Sigmoid colon (tissue), 7 donors: Measurements from ENCODE around the gene AS3MT. TPM values are rescaled to one million over a fixed set of nuclear protein-coding genes. Genes with fewer than 3 reads are reported as not detected.
"Not testable (repeated sequence)": the region's sequence is repeated elsewhere in the genome, so short reads cannot be mapped to it uniquely, and the experiment has no call there.

Source experiments
- DNase-seq: peaks from one replicate; pipeline ENCODE4 v3.0.0-alpha.2; 2019
- H3K27ac ChIP-seq, 4 donors: fragments of 200-600 bp; sonication (generic); one replicate each; pipeline ENCODE4 v1.5.1; 2016 to 2019; ENCODE audit warnings: mild to moderate bottlenecking in 1 of 4
- H3K27me3 ChIP-seq, 3 donors: fragments of 200-600 bp; sonication (generic); one replicate each; pipeline ENCODE4 v1.5.1; 2019; ENCODE audit warnings: mild to moderate bottlenecking in 1 of 3
- H3K36me3 ChIP-seq, 4 donors: fragments of 200-600 bp; sonication (generic); one replicate each; pipeline ENCODE4 v1.5.1; 2016 to 2019
- H3K4me1 ChIP-seq, 4 donors: fragments of 200-600 bp; sonication (generic); one replicate each; pipeline ENCODE4 v1.5.1; 2017 to 2019
- H3K4me3 ChIP-seq, 4 donors: fragments of 200-600 bp; sonication (generic); one replicate each; pipeline ENCODE4 v1.5.1; 2017 to 2019; ENCODE audit warnings: mild to moderate bottlenecking in 2 of 4, moderate library complexity in 1 of 4
- H3K9me3 ChIP-seq, 4 donors: fragments of 200-600 bp in 3 of 4; sonication (generic) in 3 of 4; one replicate each; pipeline versions ENCODE4 v1.5.1 to v1.6.1; 2013 to 2019
- CTCF ChIP-seq, 4 experiments: fragments of 450-650 bp in 3 of 4; fragments of 200-600 bp in 1 of 4; IDR thresholded peaks; one replicate each; pipeline ENCODE4 v1.5.1; 2016 to 2019; ENCODE audit warnings: antibody characterized with exemption in 4 of 4, mild to moderate bottlenecking in 3 of 4, moderate library complexity in 2 of 4
- EP300 ChIP-seq, 4 donors: sonication (generic); formaldehyde crosslinking; IDR thresholded peaks; one replicate each; pipeline ENCODE4 v1.6.1; 2017; ENCODE audit warnings: antibody characterized with exemption in 4 of 4
- POLR2A ChIP-seq, 2 donors: fragments of 450-650 bp; IDR thresholded peaks; one replicate each; pipeline ENCODE4 v1.6.1; 2016; ENCODE audit warnings: antibody characterized with exemption in 2 of 2, mild to moderate bottlenecking in 2 of 2, moderate library complexity in 2 of 2
- POLR2AphosphoS5 ChIP-seq, 4 donors: sonication (generic); formaldehyde crosslinking; IDR thresholded peaks; one replicate each; pipeline ENCODE4 v1.6.1; 2017; ENCODE audit warnings: antibody characterized with exemption in 4 of 4
- WGBS, 2 donors: extraction: QIAGEN DNeasy Blood & Tissue Kit; methylation state at CpG; one replicate each; pipeline ENCODE4 v1.1.7; 2013; 5-methylcytosine and 5-hydroxymethylcytosine counted together
- intact Hi-C: fragments of 100-400 bp; cut with DNase I; formaldehyde crosslinking; loops from one replicate; pipeline ENCODE4 v1.15.1; 2023
- polyA plus RNA-seq, 3 donors: library from polyadenylated mRNA; stranded (reverse); fragments of 200-250 nt; gene quantifications; one replicate each; pipeline ENCODE4 v1.2.3, GENCODE V29; 2013
- total RNA-seq, 4 donors: library from RNA; depleted of rRNA; stranded (reverse); fragments of >200 nt; gene quantifications; one replicate each; pipeline ENCODE4 v1.1.0, GENCODE V29; 2016
- donor health status: healthy with polysubstance abuse.
- donor health status: Bipolar disorder and iron deficiency.
- donor health status: healthy.

Gene AS3MT
- total and polyA plus RNA-seq, 7 donors = 0.60 to 11.9 (median 6.1) TPM; not detected in 1

- 19 to 57% methylated on average over 9 of the region's 9 CpGs for WGBS, 2 donors
- intact Hi-C loops = loop anchor here (10.0 kb wide), 1 partner anchor 411 kb away; the partner anchor contains the start of gene RPEL1
- no peak for DNase-seq
- Histone ChIP-seq H3K27ac (no peak overlapping the region), H3K4me3 (no peak overlapping the region), H3K27me3 (no peaks in the 10 kb centered on the region), H3K36me3 (no peaks in the 10 kb centered on the region), H3K9me3 (no peaks in the 10 kb centered on the region), H3K4me1 (peaks cover 0 to 8% (median 3%) of the 10 kb centered on the region in 4 donors)
- TF ChIP-seq CTCF (IDR thresholded peaks at IDR 0.05) (no peak), EP300 (IDR thresholded peaks at IDR 0.05) (no peak), POLR2A (IDR thresholded peaks at IDR 0.05) (no peak), POLR2AphosphoS5 (IDR thresholded peaks at IDR 0.05) (no peak)
These were observed 35.1 kb upstream of the AS3MT start for GRCh38 chr10:102834143-102834542.

- DNase-seq = peak; percentile 89
- no peaks in the 10 kb centered on the region for H3K27me3 ChIP-seq
- H3K4me3 ChIP-seq = no peak overlapping the region
- intact Hi-C loops = loop anchor here (5.0 to 10.0 kb wide), 3 partner anchors 67 to 410 kb away; partner anchors contain the start of gene RPEL1
- H3K36me3 ChIP-seq = no peaks in the 10 kb centered on the region
- peak; percentile 66 to 89 (median 84) for TF ChIP-seq CTCF (IDR thresholded peaks at IDR 0.05)
- no peak for TF ChIP-seq POLR2AphosphoS5 (IDR thresholded peaks at IDR 0.05)
- no peak for TF ChIP-seq POLR2A (IDR thresholded peaks at IDR 0.05)
- WGBS, 2 donors = 68 to 71% methylated on average over 11 of the region's 11 CpGs
- H3K4me1 ChIP-seq = peaks cover 0 to 8% (median 3%) of the 10 kb centered on the region in 4 donors
- H3K9me3 ChIP-seq = no peaks in the 10 kb centered on the region
- no peak overlapping the region for H3K27ac ChIP-seq
These were observed 34.2 kb upstream of the AS3MT start for GRCh38 chr10:102835007-102835482.

GRCh38 chr10:102837230-102837721 is 32.0 kb upstream of the AS3MT start, which contains the start of gene CYP17A1:
TSS of gene CYP17A1 (minus strand) at chr10:102837413. CDS start at chr10:102837361, 52 bp downstream.
- intact Hi-C loops = loop anchor here (5.0 to 10.0 kb wide), 3 partner anchors 65 to 408 kb away; partner anchors contain the start of gene RPEL1
- Histone ChIP-seq H3K27me3 (no peaks in the 10 kb centered on the region), H3K4me3 (no peak within 1 kb of the TSS), H3K27ac (no peak within 1 kb of the TSS), H3K4me1 (peaks cover 0 to 8% (median 3%) of the 10 kb centered on the region in 4 donors), H3K9me3 (no peaks in the 10 kb centered on the region), H3K36me3 (no peaks in the 10 kb centered on the region)
- TF ChIP-seq CTCF (IDR thresholded peaks at IDR 0.05) = no peak
- TF ChIP-seq EP300 (IDR thresholded peaks at IDR 0.05) = no peak
- TF ChIP-seq POLR2A (IDR thresholded peaks at IDR 0.05) = no peak
- TF ChIP-seq POLR2AphosphoS5 (IDR thresholded peaks at IDR 0.05) = no peak
- 75 to 83% methylated on average over 5 of the region's 5 CpGs for WGBS, 2 donors
- no peak for DNase-seq

- H3K27ac ChIP-seq, H3K4me3 ChIP-seq, DNase-seq, H3K9me3 ChIP-seq, H3K36me3 ChIP-seq, H3K27me3 ChIP-seq, H3K4me1 ChIP-seq: not testable (repeated sequence)
- 63 to 81% methylated on average over 9 of the region's 9 CpGs for WGBS, 2 donors
- intact Hi-C loops = loop anchor here (5.0 to 10.0 kb wide), 3 partner anchors 64 to 406 kb away; partner anchors contain the start of gene RPEL1
These were observed 30.9 kb upstream of the AS3MT start for GRCh38 chr10:102838276-102838927.

GRCh38 chr10:102841827-102842345 is 27.4 kb upstream of the AS3MT start:
- WGBS, 2 donors = 84 to 89% methylated on average over 11 of the region's 11 CpGs
- H3K9me3 ChIP-seq = no peaks in the 10 kb centered on the region
- no peak overlapping the region for H3K27ac ChIP-seq
- no peak overlapping the region for H3K4me3 ChIP-seq
- no peaks in the 10 kb centered on the region for H3K4me1 ChIP-seq
- no peak for TF ChIP-seq POLR2A (IDR thresholded peaks at IDR 0.05)
- no peak for TF ChIP-seq POLR2AphosphoS5 (IDR thresholded peaks at IDR 0.05)
- TF ChIP-seq EP300 (IDR thresholded peaks at IDR 0.05) = no peak
- no peak for TF ChIP-seq CTCF (IDR thresholded peaks at IDR 0.05)
- intact Hi-C loops = no loop called here
- no peaks in the 10 kb centered on the region for H3K36me3 ChIP-seq
- no peaks in the 10 kb centered on the region for H3K27me3 ChIP-seq
- DNase-seq = no peak

- DNase-seq, H3K36me3 ChIP-seq, intact Hi-C loops, H3K4me3 ChIP-seq, H3K9me3 ChIP-seq, H3K27me3 ChIP-seq, H3K4me1 ChIP-seq, H3K27ac ChIP-seq: not testable (repeated sequence)
- 65 to 79% methylated on average over 8 of the region's 8 CpGs for WGBS, 2 donors
These were observed 26.1 kb upstream of the AS3MT start for GRCh38 chr10:102843139-102843538.

- H3K36me3 ChIP-seq, DNase-seq, H3K4me1 ChIP-seq, H3K4me3 ChIP-seq, H3K27ac ChIP-seq, H3K9me3 ChIP-seq, H3K27me3 ChIP-seq, intact Hi-C loops: not testable (repeated sequence)
- WGBS, 2 donors = 91 to 95% methylated on average over 6 of the region's 6 CpGs
These were observed 25.0 kb upstream of the AS3MT start for GRCh38 chr10:102844190-102844776.
